ENCODE data around the gene PHLDB3.

Gene PHLDB3

DNA sequence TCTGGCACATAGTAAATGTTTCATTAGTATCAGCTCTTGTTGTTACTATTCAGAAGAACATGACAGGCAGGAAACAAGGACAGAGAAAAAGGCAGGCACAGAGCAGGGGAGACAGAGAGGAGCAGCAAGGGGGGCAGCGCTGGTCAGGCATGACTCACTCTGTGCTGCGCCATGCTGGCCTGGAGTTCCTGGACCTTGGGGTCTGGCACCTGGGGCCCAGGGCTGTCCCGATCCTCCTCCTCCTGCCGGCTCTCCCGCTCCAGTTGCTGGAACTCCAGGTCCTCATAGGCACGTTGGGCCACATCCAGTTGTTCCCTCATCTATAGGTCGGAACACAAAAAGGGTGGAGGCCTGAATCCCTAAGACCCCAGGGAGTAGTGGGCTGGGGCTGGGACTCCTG, 7.6 kb downstream of the PHLDB3 start:
- DNase-seq = no peak

DNA sequence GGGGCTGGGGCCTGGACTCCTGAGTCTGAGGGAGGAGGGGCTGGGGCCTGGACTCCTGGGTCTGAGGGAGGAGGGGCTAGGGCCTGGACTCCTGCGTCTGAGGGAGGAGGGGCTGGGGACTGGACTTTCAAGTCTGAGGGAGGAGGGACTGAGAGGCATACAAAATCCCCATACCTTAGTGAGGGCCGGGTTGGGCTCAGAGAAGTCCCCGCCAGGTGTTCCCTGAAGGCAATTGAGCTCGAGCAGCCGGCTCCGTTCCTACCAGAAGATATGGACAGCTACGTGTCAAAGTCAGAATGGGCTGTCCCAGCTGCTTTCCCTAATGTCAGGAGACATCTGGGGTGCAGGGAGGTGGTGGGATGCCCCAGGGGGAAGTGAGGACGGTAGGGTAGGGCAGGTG, 9.5 kb downstream of the PHLDB3 start:
- no peak for DNase-seq

DNA sequence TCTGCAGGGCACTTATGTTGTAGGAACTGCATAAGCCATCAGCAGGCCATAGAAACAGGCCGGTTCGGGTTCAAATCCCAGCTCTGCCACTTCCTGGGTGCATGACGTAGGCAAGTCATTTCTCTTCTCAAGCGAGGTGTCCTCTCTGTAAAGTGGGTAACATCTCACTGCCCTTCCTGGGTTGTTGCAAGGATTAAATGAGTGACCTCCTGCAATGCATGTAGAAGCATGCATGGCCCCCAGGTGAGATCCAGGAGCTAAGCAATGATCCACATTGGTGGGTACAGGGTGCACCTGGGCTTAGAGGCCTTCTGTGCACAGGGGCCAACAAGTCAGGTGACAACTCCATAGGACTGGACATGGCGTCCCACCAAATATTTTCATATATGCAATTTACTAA, 13.8 kb downstream of the PHLDB3 start:
- DNase-seq = no peak

DNA sequence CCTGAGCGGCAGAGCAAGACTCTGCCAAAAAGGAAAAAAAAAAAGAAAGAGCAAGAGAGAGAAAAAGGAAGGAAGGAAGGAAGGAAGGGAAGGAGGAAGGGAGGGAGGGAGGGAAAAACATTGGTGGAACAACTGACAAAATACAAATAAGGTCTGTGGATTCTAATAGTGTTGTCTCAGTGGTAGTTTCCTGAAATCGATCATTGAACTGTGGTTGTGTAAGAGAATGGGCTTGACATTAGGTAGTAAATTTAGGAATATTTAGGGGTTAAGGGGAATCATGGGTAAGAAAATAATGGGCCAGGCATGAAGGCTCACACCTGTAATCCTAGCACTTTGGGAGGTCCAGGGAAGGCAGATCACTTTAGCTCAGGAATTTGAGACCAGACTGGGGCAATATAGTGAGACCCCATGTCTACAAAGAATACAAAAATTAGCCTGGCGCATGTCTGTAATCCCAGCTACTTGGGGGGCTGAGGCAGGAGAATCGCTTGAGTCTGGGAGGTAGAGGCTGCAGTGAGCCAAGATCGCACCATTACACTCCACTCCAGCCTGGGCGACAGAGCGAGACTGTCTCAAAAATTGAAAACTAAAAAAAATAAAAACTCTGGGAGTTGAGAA, 14.5 kb downstream of the PHLDB3 start:
- no peak for DNase-seq

DNA sequence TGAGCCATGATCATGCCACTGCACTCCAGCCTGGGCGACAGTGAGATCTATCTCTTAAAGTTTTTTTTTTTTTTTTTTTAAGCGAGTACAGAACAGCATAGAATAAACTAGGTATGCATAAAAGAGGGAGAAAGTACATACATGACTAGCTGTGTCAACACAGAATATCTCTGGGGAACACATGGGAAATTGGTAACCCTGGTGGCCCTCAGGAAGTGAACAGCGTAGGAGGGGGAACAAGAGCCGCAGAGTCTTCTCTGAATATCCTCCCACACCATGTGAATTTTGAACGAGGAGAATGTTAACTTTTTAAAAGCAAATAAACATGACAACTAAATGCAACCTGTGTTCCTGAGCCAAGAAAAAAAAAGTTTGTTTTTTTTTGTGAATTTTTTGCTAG, 15.2 kb downstream of the PHLDB3 start:
- no peak for DNase-seq

DNA sequence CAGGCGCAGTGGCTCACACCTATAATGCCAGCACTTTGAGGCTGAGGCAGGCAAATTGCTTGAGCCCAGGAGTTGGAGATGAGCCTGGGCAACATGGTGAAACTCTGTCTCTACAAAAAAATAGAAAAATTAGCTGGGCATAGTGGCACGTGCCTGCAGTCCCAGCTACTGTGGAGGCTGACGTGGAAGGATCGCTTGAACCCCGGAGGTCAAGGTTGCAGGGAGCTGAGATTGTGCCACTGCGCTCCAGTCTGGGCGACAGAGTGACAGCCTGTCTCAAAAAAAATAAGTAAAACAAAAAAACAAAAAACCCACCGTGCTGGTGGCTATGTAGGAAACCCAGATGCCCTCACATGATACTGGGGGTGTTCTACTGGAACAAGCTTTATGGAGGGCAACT, 16.4 kb downstream of the PHLDB3 start:
- no peak for DNase-seq

DNA sequence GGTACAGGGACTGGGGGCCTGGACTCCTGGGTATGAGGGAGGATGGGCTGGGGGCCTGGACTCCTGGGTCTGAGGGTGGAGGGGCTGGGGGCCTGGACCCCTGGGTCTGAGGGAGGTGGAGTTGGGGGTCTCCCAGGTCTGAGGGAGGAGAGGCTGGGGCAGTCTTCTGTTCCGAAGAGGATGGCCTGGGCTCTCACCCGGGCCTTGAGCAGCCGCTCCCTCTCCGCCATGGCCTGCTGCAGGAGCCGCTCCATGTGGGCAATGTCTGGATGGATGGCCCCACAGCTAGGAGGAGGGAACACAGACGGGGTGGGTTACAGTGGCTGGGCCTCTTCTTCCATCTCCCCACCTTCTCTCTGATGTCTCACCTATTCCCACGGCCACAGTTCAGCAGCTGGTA, 18.1 kb downstream of the PHLDB3 start:
- no peak for DNase-seq

DNA sequence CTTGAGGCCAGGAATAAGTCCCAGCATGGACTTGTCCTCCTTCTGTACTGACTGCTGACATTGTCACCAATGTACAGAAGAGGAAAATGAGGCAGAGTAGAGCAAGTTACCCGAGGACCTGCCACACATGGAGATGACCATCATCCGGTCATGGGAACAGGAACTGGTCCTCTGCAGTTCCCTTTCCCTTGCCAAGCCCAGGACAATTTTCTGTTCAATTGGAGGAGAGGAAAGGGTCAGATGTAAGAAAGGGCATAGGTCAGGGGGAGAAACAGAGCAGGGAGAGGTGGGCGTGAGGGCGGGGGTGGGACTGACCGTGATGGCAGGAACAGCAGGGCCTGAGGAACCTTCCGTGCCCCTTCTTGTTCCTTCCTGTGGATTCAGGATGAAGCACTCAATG, 18.6 kb downstream of the PHLDB3 start:
- DNase-seq = no peak

DNA sequence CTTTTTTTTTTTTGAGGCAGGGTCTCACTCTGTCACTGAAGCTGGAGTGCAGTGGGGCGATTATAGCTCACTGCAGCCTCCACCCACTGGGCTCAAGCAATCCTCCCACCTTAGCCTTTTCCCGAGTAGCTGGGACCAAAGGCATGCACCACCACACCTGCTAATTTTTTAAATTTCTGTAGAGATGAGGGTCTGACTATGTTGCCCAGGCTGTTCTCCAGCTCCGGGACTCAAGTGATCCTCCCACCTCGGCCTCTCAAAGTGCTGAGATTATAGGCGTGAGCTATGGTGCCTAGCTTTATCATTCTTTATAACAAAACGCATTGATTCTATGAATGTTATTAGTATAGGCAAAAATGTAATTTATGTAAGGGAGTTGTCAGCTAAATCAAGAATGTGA, 21.3 kb downstream of the PHLDB3 start:
- no peak for DNase-seq

DNA sequence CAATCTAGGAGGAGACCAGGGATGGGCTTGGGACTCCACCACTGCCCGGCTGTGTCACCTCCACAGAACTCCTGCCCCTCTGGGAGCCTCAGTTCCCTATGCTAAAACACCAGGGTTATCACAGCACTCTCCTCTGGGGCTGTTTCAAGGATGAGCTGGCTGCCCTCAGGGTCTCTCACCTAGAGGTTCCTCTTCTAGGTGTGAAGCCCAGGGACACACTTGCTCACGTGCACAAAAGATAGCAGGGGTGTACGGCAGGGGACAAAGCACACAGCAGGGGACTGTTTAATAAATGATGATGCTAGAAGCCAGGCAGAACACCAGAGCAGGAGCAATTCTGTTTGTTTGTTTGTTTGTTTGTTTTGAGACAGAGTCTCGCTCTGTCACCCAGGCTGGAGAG, 22.4 kb downstream of the PHLDB3 start:
- no peak for DNase-seq

DNA sequence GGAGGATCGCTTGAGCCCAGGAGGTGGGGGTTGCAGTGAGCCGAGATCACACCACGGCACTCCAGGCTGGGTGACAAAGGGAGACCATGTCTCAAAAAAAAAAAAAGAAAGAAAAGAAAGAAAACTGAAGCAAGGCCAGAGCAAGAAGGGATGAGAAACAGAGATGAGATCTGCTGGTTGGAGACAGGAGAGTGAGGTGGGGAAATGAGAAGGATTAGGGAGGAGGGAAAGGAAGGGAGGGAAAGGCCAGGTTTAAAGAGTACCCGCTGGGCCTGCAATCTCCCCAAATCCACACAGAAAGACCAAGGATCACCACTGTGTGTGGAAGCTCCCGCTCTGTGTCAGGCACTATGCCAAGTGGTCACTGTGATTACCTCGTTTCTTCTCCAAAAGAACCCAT, 22.8 kb downstream of the PHLDB3 start:
- DNase-seq = no peak

DNA sequence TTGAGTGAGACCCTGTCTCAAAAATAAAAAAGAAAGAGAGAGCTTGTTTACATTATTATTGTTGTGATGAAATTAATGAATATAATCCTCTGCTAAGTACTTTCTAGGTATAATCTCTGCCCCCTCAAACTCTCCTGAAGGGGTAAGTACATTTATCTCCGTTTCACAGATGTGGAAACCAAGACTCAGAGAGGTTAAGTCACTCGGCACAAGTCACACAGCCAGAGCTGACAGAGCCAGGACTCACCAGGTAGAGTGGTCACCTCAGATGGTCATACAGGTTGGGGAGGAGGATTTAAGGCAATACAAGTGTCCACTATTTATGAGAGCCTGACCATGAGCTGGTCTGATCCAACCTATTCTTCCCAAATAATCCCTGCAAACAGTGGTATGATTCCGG, 24.0 kb downstream of the PHLDB3 start:
- DNase-seq = no peak

DNA sequence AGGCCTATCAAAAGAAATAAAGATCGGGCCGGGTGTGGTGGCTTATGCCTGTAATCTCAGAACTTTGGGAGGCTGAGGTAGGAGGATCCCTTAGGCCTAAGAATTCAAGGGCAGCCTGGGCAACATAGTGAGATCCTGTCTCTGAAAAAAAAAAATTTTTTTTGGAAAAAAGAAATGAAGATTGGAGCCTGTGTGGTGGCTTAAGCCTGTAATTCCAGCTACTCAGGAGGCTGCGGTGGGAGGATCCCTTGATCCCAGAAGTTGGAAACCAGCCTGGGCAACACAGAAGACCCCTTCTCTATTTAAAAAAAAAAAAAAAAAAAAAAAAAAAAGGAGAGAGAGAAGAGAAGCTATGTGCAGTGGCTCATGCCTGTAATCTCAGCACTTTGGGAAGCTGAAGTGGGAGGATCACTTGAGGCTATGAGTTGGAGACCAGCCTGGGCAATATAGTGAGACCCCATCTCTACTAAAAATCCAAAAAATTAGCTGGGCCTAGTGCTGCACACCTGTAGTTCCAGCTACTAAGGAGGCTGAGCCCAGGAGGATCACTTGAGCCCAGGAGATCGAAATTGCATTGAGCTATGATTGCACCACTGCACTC, 24.5 kb downstream of the PHLDB3 start:
- DNase-seq = no peak

DNA sequence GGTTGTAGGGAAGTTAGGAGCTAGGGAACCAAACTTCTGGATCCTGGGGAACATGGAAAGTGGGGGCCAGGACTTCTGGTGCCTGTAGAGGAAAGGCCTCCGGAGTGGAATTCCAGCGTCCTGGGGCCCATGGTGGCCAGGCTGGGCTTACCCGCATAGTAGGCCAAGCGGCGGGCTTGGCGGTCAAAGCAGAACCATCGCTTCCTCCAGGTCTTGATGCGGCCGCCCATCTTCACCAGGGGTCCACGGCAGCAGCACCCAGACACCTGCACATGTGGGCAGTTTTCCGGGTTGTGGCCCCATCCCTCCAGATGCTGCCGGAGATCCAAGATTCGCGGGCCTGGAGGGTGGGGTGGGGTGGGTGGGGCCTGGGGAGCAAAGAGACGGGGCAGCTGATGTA, 25.3 kb downstream of the PHLDB3 start:
- DNase-seq = no peak

DNA sequence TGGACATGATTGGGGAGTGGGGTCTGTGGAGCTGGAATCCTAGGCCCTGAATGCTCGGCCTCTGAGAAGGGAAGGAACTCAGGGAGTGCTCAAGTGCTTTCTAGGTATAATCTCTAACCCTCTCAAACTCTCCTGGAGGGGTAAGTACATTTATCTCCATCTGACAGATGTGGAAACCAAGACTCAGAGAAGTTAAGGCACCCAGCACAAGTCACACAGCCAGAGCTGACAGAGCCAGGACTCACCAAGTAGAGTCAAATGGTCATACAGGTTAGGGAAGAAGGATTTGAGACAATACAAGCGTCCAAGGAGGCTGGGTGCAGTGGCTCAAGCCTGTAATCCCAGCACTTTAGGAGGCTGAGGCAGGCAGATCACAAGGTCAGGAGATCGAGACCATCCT, 26.2 kb downstream of the PHLDB3 start:
- no peak for DNase-seq

DNA sequence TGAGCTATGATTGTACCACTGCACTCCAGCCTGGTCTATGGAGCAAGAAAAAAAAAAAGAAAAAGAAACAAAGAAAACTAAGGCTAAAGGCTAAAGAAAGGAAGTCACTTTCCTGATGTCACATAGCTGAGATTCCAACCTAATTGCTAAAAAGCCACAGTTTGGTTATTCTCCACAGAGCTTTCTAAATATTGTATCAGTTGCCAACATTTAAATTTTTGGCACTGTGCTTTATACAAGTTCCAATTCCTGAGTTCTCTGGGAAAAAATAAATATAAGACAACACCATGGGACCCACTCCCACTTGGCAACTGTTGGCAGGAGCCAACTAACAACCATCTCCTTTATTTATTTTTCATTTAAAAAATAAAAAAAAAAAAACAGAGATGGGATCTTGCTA, 27.9 kb downstream of the PHLDB3 start:
- no peak for DNase-seq

DNA sequence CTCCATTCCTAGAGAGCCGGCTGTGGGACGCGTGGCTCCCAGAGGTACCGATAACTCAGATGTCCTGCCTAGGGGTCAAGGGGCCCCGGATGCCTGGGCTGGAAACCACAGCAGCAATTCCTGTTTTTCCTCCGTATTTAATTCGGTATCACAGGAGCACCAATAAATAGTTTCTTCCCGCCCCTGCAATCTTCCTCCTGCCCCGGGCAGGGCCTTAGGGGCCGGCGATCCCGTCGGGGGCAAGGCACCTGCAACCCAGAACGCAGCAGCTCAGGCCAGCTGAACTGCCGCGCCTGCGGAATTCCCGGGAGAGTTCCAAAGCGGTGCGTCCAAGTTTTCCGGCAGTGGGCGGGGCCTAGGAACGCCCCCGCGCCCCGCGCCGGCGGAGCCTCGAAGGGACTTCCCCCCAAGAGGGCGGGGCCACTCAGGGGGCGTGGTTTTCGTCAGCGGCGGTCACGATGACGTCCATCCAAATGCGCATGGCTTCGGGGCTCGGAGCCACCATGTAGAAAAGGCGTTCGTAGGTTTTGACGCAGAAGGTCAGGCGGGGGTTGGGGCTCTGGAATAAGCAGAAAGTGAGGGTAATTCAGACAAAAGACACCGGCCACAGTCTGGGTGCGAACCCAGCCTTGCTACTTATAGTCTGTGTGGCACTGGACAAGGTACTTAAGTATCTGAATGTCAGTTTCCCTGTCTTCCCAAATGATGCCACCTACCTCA, 29.4 kb downstream of the PHLDB3 start:
- DNase-seq = peak; percentile 86

DNA sequence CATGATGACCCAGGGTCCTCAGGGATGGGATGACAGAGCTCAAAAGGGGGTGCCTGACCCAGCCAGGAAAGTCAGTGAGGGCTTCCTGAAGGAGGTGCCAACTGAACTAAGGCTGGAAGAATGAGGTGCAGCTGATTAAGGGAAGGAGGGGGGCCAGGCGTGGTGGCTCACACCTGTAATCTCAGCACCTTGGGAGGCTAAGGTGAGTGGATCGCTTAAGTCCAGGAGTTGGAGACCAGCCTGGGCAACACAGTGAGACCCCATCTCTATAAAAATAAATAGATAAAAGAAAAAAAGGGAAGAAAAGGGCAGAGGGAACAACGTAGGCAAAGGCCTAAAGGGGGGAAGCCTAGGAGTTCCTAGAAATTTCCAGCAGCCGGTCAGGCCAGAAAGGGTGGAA, 30.1 kb downstream of the PHLDB3 start:
- DNase-seq = no peak

DNA sequence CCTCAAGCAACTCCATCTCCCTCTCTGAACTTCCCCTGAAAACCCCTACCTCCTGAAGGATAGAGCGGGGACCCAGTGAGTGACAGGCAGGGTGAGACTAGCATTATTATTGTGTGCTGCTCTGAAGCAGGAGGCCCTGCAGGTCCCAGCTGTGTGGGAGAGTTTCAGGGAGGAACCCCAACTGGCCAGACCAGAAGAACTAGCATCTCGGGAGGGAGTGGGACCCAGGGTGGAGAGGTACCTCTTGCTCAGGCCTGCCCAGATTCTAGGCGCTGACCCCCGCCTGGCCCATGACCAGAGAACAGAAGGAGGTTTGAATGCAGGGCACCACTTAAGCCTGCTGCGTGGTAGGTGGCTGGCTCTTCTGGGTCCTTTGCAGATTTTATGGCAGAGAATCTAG, 33.5 kb downstream of the PHLDB3 start:
- no peak for DNase-seq

DNA sequence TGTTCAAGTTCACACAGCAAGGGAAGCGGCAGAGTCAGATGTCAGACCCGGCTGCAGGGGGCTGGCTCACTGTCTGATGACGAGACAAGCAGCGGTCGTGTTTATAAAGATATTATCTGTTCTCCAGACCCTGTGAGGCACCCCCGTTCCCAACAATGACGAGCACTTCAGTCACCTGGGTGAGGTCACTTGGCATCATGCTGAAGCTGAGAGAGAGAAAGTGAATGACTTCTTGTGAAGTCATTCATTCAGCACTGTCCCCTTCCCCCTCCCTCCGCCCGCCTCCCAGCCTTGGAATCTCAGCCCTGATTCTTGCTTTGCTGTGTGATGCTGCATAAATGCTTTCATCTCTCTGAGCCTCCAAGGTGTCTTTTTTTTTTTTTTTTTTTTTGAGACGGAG, 34.3 kb downstream of the PHLDB3 start:
- no peak for DNase-seq

DNA sequence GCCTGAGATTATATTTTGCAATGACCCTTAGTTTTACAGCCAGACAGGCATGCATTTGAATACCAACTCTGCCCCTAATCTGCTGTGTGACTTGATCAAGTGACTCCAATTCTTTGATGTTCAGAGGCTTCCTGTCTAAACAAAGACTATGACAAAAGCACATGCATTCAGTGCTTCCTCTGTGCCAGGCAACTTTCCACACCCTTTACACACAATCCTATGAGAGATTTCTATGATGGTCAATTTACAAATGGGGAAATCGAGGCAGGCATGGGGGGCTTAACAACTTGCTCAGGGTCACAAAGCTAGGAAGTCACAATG, 35.4 kb downstream of the PHLDB3 start:
- DNase-seq = no peak

DNA sequence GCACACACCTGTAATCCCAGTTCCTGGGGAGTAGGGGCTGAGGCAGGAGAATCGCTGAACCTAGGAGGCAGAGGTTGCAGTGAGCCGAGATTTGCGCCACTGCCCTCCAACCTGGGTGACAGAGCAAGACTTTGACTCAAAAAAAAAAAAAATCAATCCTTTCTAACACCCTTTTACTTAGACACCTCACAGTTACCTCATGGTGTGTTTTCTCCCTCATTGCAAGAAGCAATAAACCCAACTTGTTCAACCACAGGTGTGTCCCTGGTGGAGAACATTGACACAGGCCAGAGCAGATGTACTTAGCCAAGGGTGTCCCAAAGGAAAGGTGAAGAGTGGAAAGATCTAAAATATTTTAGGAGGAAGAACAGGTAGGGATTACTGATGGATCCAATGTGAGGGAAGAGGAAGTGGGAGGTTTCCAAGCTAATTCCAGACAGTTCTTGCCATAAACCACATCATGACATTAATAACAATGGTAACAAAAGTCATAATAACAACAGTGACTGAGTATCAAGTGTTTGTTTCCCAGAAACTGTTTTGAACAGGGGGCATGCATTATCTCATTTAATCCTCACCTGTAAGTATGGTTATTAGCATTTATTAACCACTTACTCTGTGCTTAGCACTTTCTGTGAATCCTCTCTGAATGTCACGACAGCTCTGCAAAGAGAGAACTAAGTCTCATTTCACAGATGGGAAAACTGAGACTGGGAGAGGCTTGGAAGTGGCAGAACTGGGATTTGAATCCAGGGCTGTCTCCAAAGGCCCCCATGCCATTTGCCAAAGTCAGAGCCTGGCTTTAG, 36.0 kb downstream of the PHLDB3 start:
- no peak for DNase-seq

DNA sequence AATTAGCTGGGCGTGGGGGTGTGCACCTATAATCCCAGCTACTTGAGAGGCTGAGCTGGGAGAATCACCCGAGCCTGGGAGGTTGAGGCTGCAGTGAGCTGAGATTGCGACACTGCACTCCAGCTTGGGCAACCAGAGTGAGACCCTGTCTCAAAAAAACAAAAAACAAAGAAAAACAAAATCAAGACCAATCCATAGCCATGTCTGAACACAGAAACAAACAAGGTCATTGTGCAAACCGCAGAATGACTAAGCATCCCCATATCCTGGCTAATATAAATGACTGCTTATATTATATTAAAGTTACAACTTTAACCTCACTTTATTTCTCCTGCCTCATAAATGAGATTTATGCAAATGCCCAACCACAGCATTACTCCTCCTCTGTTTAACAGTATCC, 36.8 kb downstream of the PHLDB3 start:
- peak; percentile 47 for DNase-seq

DNA sequence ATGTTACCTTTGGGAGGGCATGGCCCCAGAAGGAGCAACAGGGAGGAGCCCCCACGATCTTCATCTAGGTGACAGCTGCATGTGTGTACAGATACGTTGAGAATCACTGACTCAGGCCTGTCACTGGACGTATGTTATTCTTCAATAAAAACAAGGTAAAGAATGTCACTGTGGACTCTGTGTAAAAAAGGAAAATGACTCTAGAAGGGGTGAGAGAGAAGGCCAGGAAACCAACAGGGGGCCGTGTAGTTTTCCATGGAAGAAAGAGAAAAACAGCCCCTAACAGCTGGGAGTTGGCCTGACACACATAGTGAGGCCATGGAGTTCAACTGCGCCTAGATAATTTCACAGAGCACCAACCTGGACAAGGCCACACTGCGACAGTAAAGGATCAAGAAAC, 37.3 kb downstream of the PHLDB3 start:
- DNase-seq = no peak
